Sigmoid colon (tissue), 4 donors: ENCODE data around the gene AMN1.

Source experiments
- POLR2A ChIP-seq, 2 donors: fragments of 450-650 bp; IDR thresholded peaks; one replicate each; pipeline ENCODE4 v1.6.1; 2016; ENCODE audit warnings: antibody characterized with exemption in 2 of 2, mild to moderate bottlenecking in 2 of 2, moderate library complexity in 2 of 2
- POLR2AphosphoS5 ChIP-seq, 4 donors: sonication (generic); formaldehyde crosslinking; IDR thresholded peaks; one replicate each; pipeline ENCODE4 v1.6.1; 2017; ENCODE audit warnings: antibody characterized with exemption in 4 of 4
- TF ChIP-seq, protein P1 (sequence below), 4 experiments: fragments of 450-650 bp in 3 of 4; fragments of 200-600 bp in 1 of 4; IDR thresholded peaks; one replicate each; pipeline ENCODE4 v1.5.1; 2016 to 2019; ENCODE audit warnings: antibody characterized with exemption in 4 of 4, mild to moderate bottlenecking in 3 of 4, moderate library complexity in 2 of 4

GRCh38 chr12:31772685-31773222 lies 43.9 kb upstream of the AMN1 start:
- TF ChIP-seq, protein P1, sequence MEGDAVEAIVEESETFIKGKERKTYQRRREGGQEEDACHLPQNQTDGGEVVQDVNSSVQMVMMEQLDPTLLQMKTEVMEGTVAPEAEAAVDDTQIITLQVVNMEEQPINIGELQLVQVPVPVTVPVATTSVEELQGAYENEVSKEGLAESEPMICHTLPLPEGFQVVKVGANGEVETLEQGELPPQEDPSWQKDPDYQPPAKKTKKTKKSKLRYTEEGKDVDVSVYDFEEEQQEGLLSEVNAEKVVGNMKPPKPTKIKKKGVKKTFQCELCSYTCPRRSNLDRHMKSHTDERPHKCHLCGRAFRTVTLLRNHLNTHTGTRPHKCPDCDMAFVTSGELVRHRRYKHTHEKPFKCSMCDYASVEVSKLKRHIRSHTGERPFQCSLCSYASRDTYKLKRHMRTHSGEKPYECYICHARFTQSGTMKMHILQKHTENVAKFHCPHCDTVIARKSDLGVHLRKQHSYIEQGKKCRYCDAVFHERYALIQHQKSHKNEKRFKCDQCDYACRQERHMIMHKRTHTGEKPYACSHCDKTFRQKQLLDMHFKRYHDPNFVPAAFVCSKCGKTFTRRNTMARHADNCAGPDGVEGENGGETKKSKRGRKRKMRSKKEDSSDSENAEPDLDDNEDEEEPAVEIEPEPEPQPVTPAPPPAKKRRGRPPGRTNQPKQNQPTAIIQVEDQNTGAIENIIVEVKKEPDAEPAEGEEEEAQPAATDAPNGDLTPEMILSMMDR (IDR thresholded peaks at IDR 0.05) = no peak
- no peak for TF ChIP-seq POLR2A (IDR thresholded peaks at IDR 0.05)
- no peak for TF ChIP-seq POLR2AphosphoS5 (IDR thresholded peaks at IDR 0.05)
